NCI-H128 (cell line): ENCODE data around the gene C19orf47.

ENCODE experiments used
- DNase-seq: peaks from one replicate; lab custom pipeline; 2025; ENCODE audit not compliant: unreplicated experiment; lab: John Stamatoyannopoulos, UW

The C19orf47 gene

DNA sequence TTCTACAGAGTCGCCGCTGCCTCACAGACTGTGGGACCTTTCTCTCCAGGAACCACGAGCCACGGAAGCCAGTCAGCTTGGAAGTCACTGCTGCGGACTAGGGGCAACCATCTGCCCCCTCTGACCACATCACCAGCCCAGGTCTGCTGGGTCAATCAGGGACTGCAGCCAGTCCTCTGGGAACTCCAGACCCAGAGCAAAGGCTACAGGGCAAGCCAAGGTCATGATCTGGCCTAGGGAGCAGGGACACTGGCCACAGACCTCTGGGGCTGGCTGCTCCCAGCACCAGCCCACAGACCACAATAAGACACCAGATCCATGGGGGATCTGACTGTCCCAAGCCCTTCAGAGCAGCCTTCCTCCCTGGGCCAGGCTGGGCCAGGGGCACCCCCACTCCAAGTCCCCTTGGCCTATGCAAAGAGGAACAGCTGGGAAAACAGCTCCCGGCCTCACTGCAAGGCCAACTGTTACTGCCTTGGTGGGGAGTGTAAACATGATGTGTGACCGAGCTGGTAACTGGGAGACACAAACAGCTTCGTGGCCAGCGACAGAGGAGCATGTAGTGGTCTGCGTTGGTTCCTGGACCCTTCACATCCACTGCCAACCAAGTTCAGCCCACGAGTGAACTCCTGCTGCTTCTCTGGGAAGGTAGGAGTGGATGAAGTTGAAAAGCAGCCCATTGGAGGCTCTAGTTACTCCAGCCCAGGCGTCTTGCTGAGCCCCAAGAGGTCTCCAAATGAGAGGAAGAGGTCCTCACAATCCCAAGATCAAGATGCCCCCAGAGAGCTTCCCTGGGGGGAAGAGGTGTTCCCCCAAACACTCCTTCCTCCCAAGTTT is 64.6 kb downstream of the C19orf47 start:
- DNase-seq: no peak

DNA sequence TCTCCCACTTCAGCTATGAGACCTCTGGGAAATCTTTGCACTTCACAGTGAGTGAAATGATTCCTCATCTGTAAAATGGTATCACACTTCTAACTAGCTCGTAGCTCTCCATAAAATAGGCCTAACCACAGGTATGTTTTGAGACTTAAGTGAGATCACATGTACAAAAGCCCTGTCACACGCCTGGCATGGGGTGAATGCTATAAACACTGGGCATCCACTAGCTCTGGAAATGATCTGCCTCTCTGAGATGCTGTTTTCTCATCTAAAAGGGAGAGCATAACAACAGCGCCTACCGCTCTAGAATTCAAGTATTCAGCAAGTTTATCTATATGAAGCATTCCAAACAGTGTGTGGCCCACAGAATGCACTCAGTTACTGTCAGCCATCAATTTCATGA is 65.3 kb downstream of the C19orf47 start:
- no peak for DNase-seq

DNA sequence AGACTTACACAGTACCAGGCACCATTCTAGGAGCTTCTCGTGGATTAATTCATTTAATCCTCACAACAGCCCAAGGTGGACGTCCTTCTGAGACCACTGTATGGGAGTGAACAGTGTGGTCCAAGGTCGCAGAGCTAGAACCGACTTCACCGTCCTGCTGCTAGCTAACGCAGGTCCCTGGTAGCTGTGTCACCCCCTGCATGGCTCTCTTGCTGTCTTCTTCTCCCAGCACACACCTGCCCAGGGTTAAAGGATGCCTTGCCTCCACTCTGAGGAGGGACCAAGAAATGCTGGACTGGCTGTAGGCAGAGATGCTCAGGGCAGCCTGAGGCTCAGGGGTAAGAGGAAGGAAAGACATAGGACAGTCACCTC is 66.0 kb downstream of the C19orf47 start:
- no peak for DNase-seq

DNA sequence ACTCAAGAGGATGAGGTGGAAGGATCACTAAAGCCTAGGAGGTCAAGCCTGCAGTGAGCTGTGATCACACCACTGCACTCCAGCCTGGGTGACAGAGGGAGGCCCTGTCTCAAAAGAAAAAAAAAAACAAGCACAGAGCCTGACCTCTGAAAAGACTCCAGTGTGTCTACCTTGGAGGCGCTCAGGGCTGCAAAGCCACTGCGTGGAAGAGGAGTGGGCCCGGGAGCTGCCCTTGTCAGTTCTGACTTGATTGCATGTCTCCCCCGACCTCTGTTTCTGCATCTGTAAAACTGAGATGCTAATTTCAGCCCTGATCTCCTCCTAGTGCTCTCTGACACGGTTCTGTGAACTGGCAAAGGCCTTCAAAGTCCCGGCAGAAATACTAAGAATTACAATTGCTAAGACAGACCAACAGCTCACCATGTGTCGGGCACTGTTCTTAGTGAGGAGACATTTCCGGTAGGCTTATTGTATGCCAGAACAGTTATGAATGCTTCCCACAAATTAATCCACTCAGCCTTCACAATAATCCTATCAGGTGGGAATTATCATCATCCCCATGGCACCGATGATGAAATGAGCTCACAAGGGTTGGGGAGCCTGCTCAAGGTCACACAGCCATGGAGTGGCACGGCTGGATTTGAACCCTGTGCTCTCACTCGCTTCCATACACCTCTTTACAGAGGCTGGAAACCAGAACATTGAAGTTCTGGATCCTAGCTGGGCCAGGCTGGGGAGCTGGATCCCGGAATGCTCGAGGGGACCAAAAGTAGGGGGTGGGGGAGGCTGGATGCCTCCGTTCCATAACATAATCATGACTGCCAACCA is 66.6 kb downstream of the C19orf47 start:
- no peak for DNase-seq

DNA sequence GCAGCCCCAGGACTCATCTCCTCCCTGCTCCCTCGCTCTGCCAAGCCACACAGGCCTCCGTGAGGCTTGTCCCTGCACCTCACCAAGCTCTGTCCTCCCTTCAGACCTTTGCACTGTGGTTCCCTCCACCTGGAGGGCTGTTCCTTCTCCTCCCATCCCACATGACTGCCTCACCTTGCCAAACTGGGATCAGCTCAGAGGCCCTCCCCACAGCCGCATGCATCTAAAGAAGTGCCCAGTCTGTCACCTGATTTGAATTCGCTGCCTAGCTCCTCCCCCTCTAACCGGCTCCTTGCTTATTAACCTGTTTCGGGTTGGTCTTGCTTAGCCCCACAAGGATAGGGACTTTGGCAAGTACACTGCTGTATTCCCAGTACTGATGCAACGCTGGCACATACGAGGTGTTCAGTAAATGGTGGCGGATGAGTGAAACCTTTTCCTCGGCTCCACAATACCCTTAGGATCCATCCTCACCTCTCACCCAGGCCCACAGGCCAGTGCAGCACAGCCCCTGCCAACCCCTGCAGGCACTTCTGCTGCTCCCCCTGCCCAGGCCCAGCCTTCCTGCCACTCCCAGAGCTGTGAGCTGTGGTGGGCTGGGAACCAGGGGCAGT is 67.5 kb downstream of the C19orf47 start:
- DNase-seq: no peak

DNA sequence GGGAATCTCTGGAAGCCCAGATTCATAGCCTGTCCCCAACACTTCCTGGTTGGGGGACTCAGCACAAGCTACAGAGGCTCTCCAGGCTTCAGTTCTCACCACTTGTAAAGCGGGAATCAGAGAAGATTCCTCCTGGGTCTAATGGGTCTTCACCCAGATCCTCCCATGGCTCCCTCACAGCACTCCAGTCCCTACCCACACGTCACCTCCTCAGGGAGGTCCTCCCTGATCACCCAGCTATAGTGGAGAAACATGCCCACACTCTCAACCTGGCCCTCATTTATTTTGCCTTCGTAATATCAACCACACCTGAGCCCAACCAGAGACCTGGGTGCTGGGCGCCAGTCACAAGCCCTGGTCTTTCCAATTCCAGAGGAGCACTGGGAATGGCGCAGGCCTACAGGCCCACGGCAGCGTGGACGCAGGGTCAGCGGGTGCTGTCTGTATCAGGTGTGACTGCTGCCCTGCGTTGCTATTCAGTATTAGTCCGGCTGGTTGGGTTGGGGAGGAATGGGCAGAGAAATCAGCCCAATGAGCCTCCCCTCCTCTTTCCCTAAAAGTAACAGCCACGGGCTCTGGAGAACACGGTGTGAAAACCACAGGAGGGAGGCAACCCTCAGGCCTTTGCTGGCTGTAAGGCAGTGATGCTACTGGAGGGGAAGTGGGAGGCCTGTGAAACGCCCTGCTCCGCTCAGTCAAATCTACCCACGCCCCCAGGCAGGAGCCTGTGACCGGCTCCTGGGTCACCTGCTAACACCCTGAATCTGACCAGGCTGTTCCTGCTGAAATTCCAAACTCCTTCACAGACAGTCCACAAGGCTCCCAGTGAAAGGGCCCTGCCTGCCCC is 68.2 kb downstream of the C19orf47 start:
- DNase-seq: no peak

DNA sequence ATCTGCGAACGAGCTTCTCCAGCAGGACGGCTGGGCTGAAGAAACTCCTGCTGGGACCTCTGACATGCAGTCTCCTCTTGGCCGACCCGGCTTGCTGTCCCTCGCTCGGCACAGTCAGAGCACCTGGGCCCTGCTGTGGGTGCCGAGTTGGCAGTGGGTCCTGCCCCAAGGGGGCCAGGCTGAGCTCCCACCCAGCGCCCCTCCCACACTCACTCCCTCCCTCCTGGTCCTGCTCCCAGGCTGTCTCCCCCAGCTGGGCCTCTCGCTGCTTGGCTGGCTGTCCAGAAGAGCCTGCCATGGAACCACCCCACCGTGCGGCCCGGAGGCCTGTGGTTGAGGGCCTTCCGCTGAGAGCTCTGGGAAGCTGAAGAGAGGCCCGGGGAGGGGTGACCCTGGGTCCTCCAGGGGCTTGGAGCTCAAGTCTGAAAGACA is 69.1 kb downstream of the C19orf47 start:
- DNase-seq: no peak

DNA sequence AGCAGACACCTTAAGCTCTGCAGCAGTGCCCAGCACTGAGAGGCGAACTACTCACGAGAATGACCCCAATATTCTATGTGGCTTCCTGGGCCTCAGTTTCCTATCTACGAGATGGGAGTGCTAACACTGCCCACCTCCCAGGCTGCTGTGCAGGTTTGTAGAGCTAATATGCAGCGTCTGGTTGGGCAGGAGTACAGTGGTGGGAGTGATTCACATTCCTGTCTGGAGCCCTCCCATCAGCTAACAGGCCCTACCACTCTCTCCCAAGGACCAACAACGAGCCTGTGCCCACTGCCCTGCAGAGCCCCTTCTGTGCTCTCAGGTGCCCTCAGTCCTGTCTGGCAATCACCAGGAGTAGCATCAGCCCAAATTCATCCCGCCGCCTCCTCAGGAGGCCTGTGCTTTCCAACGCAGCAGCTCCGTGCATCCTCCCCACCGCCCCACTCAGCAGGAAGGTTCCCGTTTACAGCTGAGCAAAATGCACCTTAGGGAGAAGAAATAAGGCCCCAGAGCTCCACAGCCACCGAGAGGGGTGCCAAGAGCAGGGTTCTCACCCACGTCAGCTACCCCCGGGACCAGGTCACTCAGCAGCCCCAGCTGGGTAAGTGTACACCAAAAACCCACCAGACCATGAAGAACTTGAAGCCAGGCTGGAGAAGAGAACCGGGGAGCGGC is 69.7 kb downstream of the C19orf47 start:
- no peak for DNase-seq

DNA sequence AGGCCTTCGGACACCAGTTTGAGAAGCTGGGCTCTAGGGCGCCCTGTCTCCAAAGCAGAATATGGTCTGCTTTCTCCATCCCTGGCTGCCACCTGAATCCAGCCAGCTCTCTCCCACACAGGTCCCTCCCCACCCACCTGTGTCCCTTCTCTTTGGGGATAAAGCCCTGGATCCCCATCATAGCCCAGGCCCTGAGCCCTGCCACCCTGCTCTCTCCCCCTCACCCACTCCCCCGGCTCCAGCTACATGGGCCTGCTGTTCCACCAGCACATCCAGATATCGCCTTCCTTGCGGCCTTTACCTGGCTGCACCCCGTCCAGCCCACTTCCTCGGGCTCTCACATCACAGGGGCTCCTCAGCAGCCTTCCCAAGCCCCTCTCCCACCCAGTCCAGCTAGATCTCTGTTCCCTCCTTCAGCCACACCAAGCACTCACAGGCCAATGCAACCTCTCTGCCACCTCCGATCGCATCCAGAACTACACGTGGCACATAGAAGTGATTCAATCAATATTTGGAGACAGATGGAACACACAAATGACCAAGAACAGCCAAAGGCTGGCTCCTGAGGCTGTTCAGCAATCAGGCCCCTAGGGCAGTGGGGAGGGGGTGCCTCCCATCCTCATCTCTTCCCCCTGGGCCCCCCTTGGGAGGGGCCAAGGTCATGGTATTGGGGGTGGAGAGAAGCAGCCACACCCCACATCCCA is 70.7 kb downstream of the C19orf47 start:
- no peak for DNase-seq

DNA sequence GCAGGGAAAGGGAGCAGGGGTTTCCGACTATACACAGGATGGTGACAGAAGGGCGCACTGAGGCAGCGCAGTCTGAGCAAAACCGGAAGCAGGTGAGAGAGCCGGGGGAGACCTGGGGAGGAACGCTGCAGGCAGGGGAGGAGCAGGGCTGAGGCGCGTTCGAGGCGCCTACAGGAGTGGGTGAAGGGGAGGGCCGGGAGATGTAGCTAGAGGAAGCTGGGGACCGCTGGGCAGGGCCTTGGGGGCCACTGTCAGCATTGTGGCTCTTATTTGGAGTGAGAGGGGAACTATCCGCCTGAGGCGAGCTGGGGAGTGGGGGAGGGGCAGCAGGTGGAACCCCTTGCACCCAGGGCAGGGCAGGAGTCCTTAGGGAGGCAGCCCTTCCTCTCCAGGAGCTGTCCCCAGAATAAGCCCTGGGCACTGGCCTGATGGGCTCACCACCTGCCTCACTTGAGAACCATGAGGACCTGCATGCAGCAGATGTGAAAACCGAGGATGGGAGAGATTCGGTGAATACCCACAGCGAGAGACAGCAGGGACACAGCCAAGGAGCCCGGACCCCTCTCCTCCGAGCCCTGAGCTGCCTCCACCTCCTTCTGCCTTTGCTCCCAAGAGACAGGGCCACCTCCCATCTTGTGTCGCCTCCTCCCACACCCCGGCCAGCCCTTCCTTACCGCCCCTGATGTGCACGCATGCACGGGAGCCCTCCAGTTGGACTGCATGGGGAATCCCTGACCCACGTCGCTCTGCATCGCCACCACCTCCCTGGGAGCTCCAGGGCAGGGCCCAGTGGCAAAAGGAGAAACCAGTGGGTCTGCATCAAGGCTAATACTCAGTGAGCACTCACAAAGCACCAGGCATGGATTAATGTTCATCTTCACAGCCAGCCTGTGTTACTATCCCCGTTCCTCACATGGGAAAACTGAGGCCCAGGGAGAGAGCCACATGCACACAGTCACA is 73.3 kb downstream of the C19orf47 start:
- DNase-seq: no peak

DNA sequence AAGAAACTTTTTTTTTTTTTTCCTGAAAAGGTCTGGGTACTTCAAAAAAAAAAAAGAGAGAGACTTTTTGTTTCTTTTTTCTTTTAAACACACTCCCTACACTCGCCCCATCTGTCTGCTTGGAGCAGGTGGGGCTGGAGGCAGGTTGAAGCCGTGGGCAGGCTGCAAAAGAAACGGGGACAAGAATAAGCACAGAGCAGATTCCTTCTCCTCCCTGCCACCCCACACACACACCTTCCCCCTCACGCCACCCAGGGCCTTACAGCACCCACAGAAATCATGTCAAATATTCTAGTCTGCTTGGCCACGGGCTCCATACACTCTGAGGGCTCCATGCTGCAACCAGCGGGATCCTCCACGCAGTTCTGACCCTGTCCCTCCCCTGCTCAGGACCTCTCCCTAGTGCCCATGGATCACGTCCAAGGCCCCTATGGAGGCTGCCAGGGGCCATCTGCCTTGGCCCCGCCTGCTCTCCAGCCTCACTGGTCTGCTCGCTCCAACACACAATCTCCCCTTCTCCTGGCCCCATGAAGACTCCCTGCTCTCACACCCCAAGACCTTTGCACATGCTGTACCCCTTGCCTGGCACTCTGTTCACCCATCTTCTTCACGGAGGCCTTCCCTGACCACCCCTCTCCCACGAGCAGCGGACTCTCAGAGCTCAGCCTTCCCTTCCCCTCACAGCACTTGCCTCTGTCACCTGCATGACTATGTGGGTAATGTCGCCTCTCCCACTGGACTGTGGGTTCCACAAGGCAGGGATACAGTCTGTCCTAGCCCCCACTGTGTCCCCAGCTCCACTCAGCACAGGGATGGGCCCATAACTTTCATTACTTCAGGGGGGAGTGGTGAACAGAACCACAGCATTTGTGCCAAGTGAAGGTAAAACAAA is 74.5 kb downstream of the C19orf47 start:
- no peak for DNase-seq

DNA sequence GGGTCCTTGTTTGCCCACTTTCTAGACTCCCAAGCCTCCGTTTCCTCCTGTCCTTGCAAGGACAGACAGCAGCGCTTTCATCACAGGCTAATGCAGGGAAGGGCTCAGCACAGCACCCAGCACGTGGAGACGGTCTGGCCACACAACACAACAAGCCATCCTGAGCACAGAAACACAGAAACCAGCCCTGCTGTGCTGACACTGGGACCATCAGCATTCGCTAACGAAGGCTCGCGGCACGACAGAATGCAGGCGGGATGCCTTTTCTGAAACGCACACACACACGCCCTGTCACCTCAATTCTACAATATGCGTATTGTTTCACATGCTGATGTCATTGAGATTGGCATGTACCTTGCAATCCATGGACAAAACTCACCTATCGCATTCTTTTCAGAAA is 75.9 kb downstream of the C19orf47 start:
- no peak for DNase-seq

DNA sequence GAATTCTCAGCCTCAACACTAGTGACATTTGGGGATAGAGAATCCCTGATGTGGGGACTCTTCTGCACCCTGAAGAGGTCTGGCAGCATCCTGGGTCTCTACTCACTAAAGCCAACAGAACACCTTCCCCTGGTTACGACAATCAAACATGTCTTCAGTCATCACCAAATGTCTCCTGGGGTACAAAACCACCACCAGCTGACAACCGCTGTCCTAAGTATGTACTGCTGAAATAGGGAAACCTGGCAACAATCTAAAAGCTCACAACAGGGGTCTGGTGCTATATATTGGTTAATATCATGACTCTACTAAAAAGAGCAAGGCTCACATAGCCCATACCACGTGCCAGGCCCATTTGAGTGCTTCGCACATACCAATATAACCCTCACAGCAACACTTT is 76.5 kb downstream of the C19orf47 start:
- no peak for DNase-seq

DNA sequence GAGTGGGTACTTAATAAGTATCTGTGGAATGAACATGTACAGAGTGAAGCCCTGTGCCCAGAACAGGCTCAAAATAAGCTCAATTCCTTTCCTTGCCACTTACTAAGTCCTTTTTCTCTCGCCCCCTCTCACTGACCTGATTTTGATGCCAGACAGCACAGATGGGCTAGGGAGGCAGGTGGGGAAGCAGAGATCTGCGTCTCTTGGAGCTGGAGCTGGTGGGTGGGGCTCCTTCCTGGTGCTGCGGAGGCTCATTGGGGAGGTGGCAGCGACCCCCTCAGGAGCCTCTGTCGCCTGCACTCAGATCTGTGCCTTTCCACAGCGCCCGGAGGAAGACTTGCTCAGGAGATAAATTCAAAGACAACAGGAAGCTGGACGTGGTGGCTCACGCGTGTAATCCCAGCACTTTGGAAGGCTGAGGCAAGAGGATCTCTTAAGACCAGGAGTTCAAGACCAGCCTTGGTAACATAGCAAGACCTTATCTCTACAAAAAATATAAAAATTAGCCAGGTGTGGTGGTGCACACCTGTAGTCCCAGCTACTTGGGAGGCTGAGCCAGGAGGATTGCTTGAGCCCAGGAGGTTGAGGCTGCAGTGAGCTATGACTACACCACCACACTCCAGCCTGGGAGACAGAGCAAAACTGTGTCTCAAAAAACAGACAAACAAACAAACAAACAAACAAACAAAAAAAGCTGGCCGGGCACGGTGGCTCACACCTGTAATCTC is 77.7 kb downstream of the C19orf47 start:
- no peak for DNase-seq
